GM10266 (cell line): ENCODE measurements around the gene CDS1.
"Not testable (repeated sequence)": the region's sequence is repeated elsewhere in the genome, so short reads cannot be mapped to it uniquely, and the experiment has no call there.

ENCODE experiments used
- DNase-seq: peaks from one replicate; pipeline ENCODE4 v3.0.0; 2012; ENCODE audit errors: extremely low spot score
- TF ChIP-seq, protein P1 (sequence below): IDR thresholded peaks from 2 replicates; pipeline ENCODE4 v1.5.1; 2012; ENCODE audit warnings: mild to moderate bottlenecking, low read depth; ENCODE audit not compliant: control insufficient read depth, insufficient read depth; ENCODE audit errors: missing control alignments

The CDS1 gene

DNA sequence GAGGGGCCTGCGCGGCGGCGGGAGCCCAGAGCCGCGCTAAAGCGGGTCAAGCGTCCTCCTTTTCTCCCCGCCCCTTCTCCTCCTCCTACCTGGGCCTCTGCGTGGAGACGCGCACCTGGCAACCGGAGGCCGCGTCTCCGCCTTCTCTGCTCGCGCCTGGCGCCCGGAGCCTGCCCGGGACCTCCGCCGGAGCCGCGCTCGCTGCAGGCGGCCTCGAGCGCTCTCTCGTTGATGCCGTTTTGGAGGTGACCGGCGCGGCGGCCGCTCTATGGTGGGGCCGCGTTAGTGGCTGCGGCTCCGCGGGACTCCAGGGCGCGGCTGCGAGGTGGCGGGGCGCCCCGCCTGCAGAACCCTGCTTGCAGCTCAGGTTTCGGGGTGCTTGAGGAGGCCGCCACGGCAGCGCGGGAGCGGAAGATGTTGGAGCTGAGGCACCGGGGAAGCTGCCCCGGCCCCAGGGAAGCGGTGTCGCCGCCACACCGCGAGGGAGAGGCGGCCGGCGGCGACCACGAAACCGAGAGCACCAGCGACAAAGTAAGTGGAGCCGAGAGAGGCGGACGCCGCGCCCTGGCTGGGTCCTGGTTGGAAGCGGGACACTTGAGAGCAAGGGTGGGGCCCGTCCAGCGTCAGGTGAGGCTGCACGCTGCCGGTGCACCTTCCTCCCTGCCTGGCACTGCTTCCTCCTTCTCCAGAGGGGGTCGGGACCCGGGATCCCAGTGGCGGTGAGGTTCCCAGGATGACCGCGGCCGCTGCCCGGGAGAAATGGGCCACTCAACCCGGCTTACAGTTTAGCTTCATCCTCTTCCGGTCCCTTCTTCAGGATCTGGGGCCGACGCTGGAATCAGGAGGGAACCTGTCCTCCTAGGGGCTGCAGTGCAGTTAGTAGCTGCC is at the start of gene CDS1:
Gene CDS1 (plus strand): TSS at position 140 of the 888 bp plus-strand sequence. CDS start 275 bp downstream, at position 415.
- TF ChIP-seq, protein P1, sequence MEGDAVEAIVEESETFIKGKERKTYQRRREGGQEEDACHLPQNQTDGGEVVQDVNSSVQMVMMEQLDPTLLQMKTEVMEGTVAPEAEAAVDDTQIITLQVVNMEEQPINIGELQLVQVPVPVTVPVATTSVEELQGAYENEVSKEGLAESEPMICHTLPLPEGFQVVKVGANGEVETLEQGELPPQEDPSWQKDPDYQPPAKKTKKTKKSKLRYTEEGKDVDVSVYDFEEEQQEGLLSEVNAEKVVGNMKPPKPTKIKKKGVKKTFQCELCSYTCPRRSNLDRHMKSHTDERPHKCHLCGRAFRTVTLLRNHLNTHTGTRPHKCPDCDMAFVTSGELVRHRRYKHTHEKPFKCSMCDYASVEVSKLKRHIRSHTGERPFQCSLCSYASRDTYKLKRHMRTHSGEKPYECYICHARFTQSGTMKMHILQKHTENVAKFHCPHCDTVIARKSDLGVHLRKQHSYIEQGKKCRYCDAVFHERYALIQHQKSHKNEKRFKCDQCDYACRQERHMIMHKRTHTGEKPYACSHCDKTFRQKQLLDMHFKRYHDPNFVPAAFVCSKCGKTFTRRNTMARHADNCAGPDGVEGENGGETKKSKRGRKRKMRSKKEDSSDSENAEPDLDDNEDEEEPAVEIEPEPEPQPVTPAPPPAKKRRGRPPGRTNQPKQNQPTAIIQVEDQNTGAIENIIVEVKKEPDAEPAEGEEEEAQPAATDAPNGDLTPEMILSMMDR: no peak
- DNase-seq: peak; percentile 22

DNA sequence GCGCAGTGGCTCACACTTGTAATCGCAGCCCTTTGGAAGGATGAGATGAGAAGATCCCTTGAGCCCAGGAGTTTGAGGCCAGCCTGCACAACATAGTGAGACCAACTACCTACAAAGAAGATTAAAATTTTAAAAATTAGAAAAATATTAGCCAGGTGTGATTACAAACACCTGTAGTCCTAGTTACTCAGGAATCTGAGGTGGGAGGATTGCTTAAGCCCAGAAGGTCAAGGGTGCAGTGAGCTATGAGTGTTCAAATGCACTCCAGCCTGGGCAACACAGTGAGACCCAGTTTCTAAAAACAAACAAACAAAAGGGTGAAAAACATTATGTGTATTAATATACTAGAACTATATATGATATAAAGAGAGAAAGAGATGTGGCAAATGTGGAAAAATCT is 47.0 kb upstream of the CDS1 start:
- TF ChIP-seq, protein P1: no peak
- no peak for DNase-seq

DNA sequence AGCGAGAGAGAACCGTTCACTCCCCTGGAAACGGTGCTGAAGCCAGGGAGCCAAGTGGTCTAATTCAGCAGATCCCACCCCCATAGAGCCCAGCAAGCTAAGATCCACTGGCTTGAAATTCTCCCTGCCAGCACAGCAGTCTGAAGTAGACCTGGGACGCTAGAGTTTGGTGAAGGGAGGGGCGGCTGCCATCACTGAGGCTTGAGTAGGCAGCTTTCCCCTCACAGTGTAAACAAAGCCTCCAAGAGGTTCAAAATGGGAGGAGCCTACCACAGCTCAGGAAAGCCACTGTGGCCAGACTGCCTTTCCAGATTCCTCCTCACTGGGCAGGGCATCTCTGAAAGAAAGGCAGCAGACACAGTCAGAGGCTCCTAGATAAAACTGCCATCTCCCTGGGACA is 37.8 kb upstream of the CDS1 start:
- TF ChIP-seq, protein P1: no peak
- DNase-seq: no peak

DNA sequence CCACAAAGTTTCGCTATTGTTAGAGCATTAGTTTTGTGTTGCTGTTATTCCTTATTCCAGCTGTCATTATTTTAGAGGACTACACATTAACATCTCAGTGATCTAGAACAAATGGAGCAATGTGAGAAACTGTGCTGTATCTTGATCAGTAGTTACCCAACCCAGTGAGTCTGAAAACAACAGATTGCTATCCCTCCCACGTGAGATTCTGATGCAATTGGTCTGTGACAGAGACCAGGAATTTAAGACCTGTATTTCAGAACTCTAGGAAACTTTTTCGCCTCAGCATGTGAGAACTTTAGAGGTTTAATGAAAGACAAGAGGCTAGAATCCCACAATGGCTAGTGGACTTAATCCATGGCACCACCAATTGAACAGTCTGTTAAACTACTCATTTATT is 35.7 kb upstream of the CDS1 start:
- TF ChIP-seq, protein P1: no peak
- DNase-seq: no peak

DNA sequence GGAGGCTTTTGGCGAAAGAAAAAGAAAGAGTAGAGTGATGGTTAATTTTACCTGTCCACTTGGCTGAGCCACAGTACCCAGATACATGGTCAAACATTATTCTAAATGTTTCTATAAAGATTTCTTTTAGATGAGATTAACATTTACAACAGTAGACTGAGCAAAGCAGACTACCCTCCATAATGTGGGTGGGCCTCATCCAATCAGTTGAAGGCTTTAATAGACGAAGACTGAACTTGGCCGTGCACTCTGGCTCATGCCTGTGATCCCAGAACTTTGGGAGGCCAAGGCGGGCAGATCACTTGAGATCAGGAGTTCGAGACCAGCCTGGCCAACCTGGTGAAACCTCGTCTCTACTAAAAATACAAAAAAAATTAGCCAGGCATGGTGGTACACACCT is 33.7 kb upstream of the CDS1 start:
- DNase-seq: not testable (repeated sequence)

DNA sequence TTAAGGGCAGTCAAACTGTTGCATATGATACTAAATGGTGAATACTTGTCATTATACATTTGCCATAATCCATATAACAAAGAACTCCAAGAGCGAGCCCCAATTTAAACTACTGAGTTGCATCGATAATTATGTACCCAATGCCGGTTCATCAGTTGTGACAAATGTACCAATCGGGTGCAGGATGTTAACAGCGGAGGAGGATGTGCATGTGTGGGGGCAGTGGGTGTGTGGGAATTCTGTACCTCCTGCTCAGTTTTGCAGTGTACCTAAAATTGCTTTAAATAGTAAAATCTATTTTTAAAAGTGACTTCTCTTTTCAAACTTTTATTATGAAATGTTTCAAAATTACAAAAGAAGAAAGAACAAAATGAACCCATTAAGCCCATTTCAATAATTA is 20.8 kb upstream of the CDS1 start:
- no peak for DNase-seq

DNA sequence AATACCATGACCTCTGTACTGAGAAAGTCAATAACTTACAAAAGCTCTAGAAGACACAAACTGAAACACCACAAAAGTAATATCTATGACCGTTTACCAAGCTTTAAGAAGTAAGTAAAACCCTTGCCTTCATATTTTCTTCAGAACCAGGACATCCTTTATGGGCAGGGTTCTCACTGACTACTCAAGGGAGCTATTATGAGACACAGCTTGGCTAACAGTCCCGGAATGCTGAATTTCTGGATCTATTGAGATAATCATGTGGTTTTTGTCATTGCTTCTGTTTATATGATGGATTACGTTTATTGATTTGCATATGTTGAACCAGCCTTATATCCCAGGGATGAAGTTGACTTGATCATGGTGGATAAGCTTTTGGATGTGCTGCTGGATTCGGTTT is 19.9 kb upstream of the CDS1 start:
- DNase-seq: no peak
- TF ChIP-seq, protein P1: no peak

More for the DNA sequence above, 20.8 kb upstream of the CDS1 start:
- TF ChIP-seq, protein P1: no peak
